ENCODE results near the gene IER2. TPM values are rescaled to one million over a fixed set of nuclear protein-coding genes. Genes with fewer than 3 reads are reported as not detected.
"Not testable (repeated sequence)": the region's sequence is repeated elsewhere in the genome, so short reads cannot be mapped to it uniquely, and the experiment has no call there.

IER2 gene
- total and polyA plus RNA-seq, 3 donors from 2014 or later = 18.1 to 29.4 (median 23.3) TPM

- Histone ChIP-seq H3K36me3 (ENCODE audit: low read depth, missing control alignments) (no peaks in the 10 kb centered on the region), H3K4me1 (no peaks in the 10 kb centered on the region), H3K4me3 (no peak overlapping the region), H3K27me3 (no peaks in the 10 kb centered on the region), H3K9me3 (no peaks in the 10 kb centered on the region), H3K27ac (no peak overlapping the region)
- 88 to 90% methylated on average over 30 to 40 of the region's 40 CpGs for WGBS, 2 donors
- intact Hi-C loops (cut with DNase I; ENCODE audit: low total_unique reads) = no loop called here
- TF ChIP-seq CTCF (IDR thresholded peaks at IDR 0.05) (no peak), POLR2A (IDR thresholded peaks at IDR 0.05) (no peak)
- no peak for DNase-seq
Observed at GRCh38 chr19:13138171-13138915, 11.9 kb upstream of the IER2 start.

GRCh38 chr19:13138916-13139198 is 11.4 kb upstream of the IER2 start:
- intact Hi-C loops (cut with DNase I; ENCODE audit: low total_unique reads) = no loop called here
- TF ChIP-seq CTCF (IDR thresholded peaks at IDR 0.05) (no peak), POLR2A (IDR thresholded peaks at IDR 0.05) (no peak)
- H3K36me3 ChIP-seq (ENCODE audit: low read depth, missing control alignments) = no peaks in the 10 kb centered on the region

GRCh38 chr19:13139633-13140311 is 10.4 kb upstream of the IER2 start:
- intact Hi-C loops (cut with DNase I; ENCODE audit: low total_unique reads) = no loop called here
- Histone ChIP-seq H3K27ac (no peak overlapping the region), H3K36me3 (ENCODE audit: low read depth, missing control alignments) (no peaks in the 10 kb centered on the region), H3K27me3 (no peaks in the 10 kb centered on the region), H3K4me1 (no peaks in the 10 kb centered on the region), H3K4me3 (no peak overlapping the region), H3K9me3 (no peaks in the 10 kb centered on the region)
- WGBS, 2 donors = 89 to 90% methylated on average over 11 of the region's 11 CpGs
- no peak for DNase-seq
- TF ChIP-seq CTCF (IDR thresholded peaks at IDR 0.05) (no peak), POLR2A (IDR thresholded peaks at IDR 0.05) (no peak)

More at GRCh38 chr19:13138916-13139198, 11.4 kb upstream of the IER2 start:
- no peak overlapping the region for H3K4me3 ChIP-seq
- no peaks in the 10 kb centered on the region for H3K4me1 ChIP-seq
- WGBS, 2 donors = 89 to 91% methylated on average over 10 of the region's 10 CpGs
- H3K9me3 ChIP-seq = no peaks in the 10 kb centered on the region
- H3K27me3 ChIP-seq = no peaks in the 10 kb centered on the region
- DNase-seq = no peak
- no peak overlapping the region for H3K27ac ChIP-seq

- intact Hi-C loops (cut with DNase I; ENCODE audit: low total_unique reads) = no loop called here
- H3K27ac ChIP-seq = no peak overlapping the region
Observed at GRCh38 chr19:13146763-13147563, 3.2 kb upstream of the IER2 start.

GRCh38 chr19:13149173-13149627 is 1.0 kb upstream of the IER2 start:
- H3K9me3 ChIP-seq = not testable (repeated sequence)

More at GRCh38 chr19:13146763-13147563, 3.2 kb upstream of the IER2 start:
- Histone ChIP-seq H3K9me3 (no peaks in the 10 kb centered on the region), H3K27me3 (no peaks in the 10 kb centered on the region), H3K4me3 (no peak overlapping the region), H3K4me1 (peaks cover under 1% of the 10 kb centered on the region), H3K36me3 (ENCODE audit: low read depth, missing control alignments) (no peaks in the 10 kb centered on the region)
- WGBS, 2 donors = 70 to 76% methylated on average over 16 of the region's 16 CpGs
- no peak for DNase-seq
- TF ChIP-seq POLR2A (IDR thresholded peaks at IDR 0.05) (no peak), CTCF (IDR thresholded peaks at IDR 0.05) (no peak)

More at GRCh38 chr19:13149173-13149627, 1.0 kb upstream of the IER2 start:
- DNase-seq = peak; percentile 34
- intact Hi-C loops (cut with DNase I; ENCODE audit: low total_unique reads); H3K36me3 ChIP-seq (ENCODE audit: low read depth, missing control alignments); H3K4me1 ChIP-seq; H3K27me3 ChIP-seq: not testable (repeated sequence)
- 11 to 28% methylated on average over 14 to 17 of the region's 17 CpGs for WGBS, 2 donors
- peak overlapping the region in 1 of 2 donors; percentile 96 for H3K27ac ChIP-seq
- H3K4me3 ChIP-seq = peak overlapping the region; percentile 73 to 78

All from testis (tissue), 3 donors.